Measurements from ENCODE around the gene ACBD7.

ACBD7 gene

GRCh38 chr10:15120523-15120922, 31.9 kb upstream of the ACBD7 start:
- Histone ChIP-seq H3K27me3 (no peaks in the 10 kb centered on the region), H3K27ac (no peak overlapping the region), H3K36me3 (peaks cover 39 to 55% (median 40%) of the 10 kb centered on the region in 3 donors), H3K4me3 (no peak overlapping the region), H3K4me1 (peaks cover 0 to 5% (median 0%) of the 10 kb centered on the region in 4 donors), H3K9me3 (no peaks in the 10 kb centered on the region)
- no peak for DNase-seq
- no peak for TF ChIP-seq CTCF (IDR thresholded peaks at IDR 0.05)
- intact Hi-C loops (cut with DNase I; ENCODE audit: low total_unique reads) = no loop called here

DNA sequence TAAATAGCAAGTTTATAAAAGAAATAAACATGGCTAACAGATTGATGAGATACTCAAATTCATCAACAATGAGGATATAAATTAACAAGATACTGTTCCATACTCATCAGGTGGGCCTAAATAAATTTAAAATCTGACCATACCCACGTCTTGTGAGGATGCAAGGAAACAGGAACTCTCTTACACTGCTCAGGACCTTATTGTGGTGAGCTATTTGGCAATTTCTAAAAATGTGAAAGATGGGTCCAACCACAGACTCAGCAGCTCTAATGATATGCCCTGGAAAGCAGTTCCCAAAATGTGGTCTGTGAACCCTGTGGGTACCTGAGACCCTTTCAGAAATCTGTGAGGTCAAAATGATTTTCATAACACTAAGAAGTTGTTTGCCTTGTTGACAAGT, 30.0 kb upstream of the ACBD7 start:
- Histone ChIP-seq H3K36me3 (peaks cover 33 to 50% (median 42%) of the 10 kb centered on the region in 3 donors), H3K9me3 (no peaks in the 10 kb centered on the region), H3K27me3 (no peaks in the 10 kb centered on the region), H3K4me3 (no peak overlapping the region), H3K4me1 (peaks cover 0 to 5% (median 0%) of the 10 kb centered on the region in 4 donors), H3K27ac (no peak overlapping the region)
- DNase-seq = no peak
- no peak for TF ChIP-seq CTCF (IDR thresholded peaks at IDR 0.05)
- intact Hi-C loops (cut with DNase I; ENCODE audit: low total_unique reads) = no loop called here

DNA sequence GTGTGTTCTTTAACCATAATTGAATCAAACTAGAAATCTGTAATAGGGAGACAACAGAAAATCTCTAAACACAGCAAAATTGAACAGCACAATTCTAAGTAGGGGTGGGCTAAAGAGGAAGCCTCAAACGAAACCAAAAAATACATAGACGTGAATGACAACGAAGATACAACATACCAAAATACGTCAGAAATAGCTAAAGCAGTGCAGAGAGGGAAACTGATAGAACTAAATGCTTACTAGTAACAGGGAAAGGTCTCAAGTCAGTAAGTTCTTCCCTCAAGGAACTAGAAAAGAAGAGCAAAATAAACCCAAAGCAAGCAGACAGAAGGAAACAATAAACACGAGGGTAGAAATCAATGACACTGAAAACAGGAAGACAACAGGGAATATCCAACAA, 27.6 kb upstream of the ACBD7 start:
- peaks cover 39 to 63% (median 48%) of the 10 kb centered on the region in 3 donors for H3K36me3 ChIP-seq
- no peak for TF ChIP-seq CTCF (IDR thresholded peaks at IDR 0.05)
- intact Hi-C loops (cut with DNase I; ENCODE audit: low total_unique reads) = no loop called here
- no peak for DNase-seq
- no peak overlapping the region for H3K4me3 ChIP-seq
- no peaks in the 10 kb centered on the region for H3K4me1 ChIP-seq
- H3K9me3 ChIP-seq = no peaks in the 10 kb centered on the region
- no peak overlapping the region for H3K27ac ChIP-seq
- no peaks in the 10 kb centered on the region for H3K27me3 ChIP-seq

DNA sequence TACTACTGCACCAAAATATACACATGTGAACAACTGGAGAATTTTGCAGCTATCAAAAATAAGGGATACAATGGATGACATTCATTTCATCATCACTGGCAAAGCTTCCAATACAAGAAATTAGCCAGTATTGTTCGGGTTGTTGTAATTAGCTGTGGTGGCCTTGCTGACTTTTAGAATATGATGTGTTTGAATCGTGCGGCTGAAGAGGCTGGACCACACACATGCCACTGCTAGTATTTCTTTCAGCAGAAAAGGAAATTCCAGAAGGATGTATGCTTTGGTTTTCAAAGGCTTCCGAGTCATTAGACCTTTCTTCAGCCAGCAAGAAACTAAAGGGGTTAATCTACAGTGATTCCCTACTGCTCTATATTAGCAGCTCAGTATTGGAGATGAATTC, 25.2 kb upstream of the ACBD7 start:
- H3K36me3 ChIP-seq = peaks cover 44 to 79% (median 49%) of the 10 kb centered on the region in 3 donors
- intact Hi-C loops (cut with DNase I; ENCODE audit: low total_unique reads) = no loop called here
- no peak overlapping the region for H3K27ac ChIP-seq
- TF ChIP-seq CTCF (IDR thresholded peaks at IDR 0.05) = no peak
- H3K27me3 ChIP-seq = no peaks in the 10 kb centered on the region
- no peaks in the 10 kb centered on the region for H3K9me3 ChIP-seq
- DNase-seq = no peak
- no peak overlapping the region for H3K4me3 ChIP-seq
- no peaks in the 10 kb centered on the region for H3K4me1 ChIP-seq

- Histone ChIP-seq H3K27me3 (no peaks in the 10 kb centered on the region), H3K9me3 (no peaks in the 10 kb centered on the region), H3K4me3 (no peak overlapping the region), H3K4me1 (no peaks in the 10 kb centered on the region), H3K36me3 (peaks cover 44 to 79% (median 46%) of the 10 kb centered on the region in 3 donors), H3K27ac (no peak overlapping the region)
- TF ChIP-seq CTCF (IDR thresholded peaks at IDR 0.05) = no peak
- no peak for DNase-seq
- intact Hi-C loops (cut with DNase I; ENCODE audit: low total_unique reads) = no loop called here
Measured at GRCh38 chr10:15112657-15113056, 24.1 kb upstream of the ACBD7 start.
